ENCODE data around the gene CLOCK. TPM values are rescaled to one million over a fixed set of nuclear protein-coding genes. Genes with fewer than 3 reads are reported as not detected.

Gene CLOCK
- total RNA-seq, 1 donor from 2014 or later: 10.8 TPM

- intact Hi-C loops (cut with micrococcal nuclease): loop anchor here (5.0 to 10.0 kb wide), 2 partner anchors 190 to 422 kb away; partner anchors contain the start of gene NMU
- Mint-ChIP-seq H3K4me1 (peaks cover 10% of the 10 kb centered on the region), H3K9me3 (no peaks in the 10 kb centered on the region), H3K36me3 (ENCODE audit: low read depth) (peaks cover 32% of the 10 kb centered on the region), H3K27ac (no peak overlapping the region), H3K27me3 (no peaks in the 10 kb centered on the region), H3K4me3 (no peak overlapping the region)
- no peak for DNase-seq
Observed at GRCh38 chr4:55444827-55445226, 101.9 kb downstream of the CLOCK start.

DNA sequence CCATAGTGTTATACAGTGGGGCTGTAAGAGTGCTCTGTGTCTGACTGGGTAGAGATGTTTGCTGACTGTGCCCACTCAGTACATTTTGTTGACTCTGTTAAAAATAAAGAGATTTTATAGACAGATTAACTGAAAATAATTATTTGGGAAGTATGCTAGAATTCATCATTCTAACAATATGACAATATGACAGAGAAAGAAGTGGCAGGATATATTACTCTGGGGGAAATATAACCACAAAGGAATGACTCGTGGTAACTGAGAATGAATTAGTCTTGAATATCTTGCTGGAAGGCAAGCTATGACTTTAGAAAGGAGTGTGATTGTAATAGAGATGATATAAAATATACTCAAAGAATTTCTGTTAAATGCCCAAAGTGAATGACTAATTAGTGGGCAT is 104.2 kb downstream of the CLOCK start:
- peaks cover 30% of the 10 kb centered on the region for H3K36me3 Mint-ChIP-seq (ENCODE audit: low read depth)
- H3K27ac Mint-ChIP-seq: no peak overlapping the region
- no peak for DNase-seq
- peaks cover 8% of the 10 kb centered on the region for H3K4me1 Mint-ChIP-seq
- intact Hi-C loops (cut with micrococcal nuclease): loop anchor here (10.0 kb wide), 1 partner anchor 192 kb away; the partner anchor contains the start of gene NMU
- no peaks in the 10 kb centered on the region for H3K27me3 Mint-ChIP-seq
- no peak overlapping the region for H3K4me3 Mint-ChIP-seq
- H3K9me3 Mint-ChIP-seq: no peaks in the 10 kb centered on the region

DNA sequence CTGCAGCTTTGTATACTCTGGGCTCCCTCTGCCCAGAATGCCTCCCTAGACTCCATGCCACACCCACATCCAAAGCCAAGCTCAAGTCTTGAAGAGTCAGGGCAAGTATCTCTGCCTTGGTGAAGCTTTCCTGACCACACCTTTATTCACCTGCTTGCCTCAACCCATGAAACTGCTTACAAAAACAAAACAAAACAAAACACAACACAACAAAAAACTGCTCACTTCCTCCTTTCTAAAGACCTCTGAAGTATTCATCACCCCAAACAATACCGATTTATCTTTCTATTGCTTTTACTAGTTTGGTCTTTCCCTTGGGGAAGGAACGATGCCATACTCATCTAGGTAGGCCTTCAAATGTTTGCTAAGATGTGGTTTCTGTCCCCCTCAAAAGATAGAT is 105.9 kb downstream of the CLOCK start:
- peaks cover 36% of the 10 kb centered on the region for H3K36me3 Mint-ChIP-seq (ENCODE audit: low read depth)
- DNase-seq: no peak
- H3K27me3 Mint-ChIP-seq: no peaks in the 10 kb centered on the region
- H3K9me3 Mint-ChIP-seq: no peaks in the 10 kb centered on the region
- peaks cover 10% of the 10 kb centered on the region for H3K4me1 Mint-ChIP-seq
- intact Hi-C loops (cut with micrococcal nuclease): loop anchor here (10.0 kb wide), 1 partner anchor 194 kb away; the partner anchor contains the start of gene NMU
- no peak overlapping the region for H3K4me3 Mint-ChIP-seq
- H3K27ac Mint-ChIP-seq: no peak overlapping the region

DNA sequence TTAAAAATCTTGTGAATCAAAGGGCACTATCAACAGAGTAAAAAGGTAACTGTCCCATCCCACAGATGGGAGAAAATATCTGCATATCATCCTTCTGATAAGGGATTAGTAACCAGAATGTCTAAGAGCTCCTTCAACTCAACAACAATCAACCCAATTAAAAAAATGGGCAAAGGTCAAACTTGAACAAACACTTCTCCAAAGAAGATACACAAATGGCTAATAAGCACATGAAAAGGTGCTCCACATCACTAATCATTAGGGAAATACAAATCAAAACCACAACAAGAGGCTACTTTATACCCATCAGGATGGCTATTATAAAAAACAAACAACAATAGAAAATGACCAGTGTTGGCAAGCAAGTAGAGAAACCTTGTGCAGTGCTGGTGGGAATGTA is 107.7 kb downstream of the CLOCK start:
- Mint-ChIP-seq H3K27me3 (no peaks in the 10 kb centered on the region), H3K27ac (no peak overlapping the region), H3K9me3 (no peaks in the 10 kb centered on the region), H3K4me1 (peaks cover 24% of the 10 kb centered on the region), H3K36me3 (ENCODE audit: low read depth) (peaks cover 50% of the 10 kb centered on the region), H3K4me3 (no peak overlapping the region)
- DNase-seq: no peak
- intact Hi-C loops (cut with micrococcal nuclease): no loop called here

DNA sequence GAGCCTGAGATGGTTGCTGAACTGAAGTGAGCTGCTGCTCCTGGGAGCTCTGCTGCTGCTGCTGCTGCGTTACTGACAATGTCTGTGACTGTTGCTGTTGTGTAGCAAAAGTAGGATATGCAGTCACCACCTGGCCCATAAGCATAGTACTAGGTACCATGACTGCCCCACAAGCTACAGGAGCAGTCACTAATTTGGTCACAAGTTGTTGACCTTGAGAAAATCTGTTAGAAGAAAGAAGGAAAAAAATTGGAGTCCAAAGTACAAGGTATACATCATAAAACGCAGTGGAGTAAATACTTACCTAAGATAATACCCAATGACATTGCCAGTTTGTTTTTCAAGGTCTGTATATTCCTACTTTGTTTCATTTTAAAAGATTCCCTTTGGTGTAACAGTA is 108.4 kb downstream of the CLOCK start:
- Mint-ChIP-seq H3K4me1 (peaks cover 24% of the 10 kb centered on the region), H3K27me3 (no peaks in the 10 kb centered on the region), H3K36me3 (ENCODE audit: low read depth) (peaks cover 50% of the 10 kb centered on the region), H3K4me3 (no peak overlapping the region), H3K9me3 (no peaks in the 10 kb centered on the region), H3K27ac (no peak overlapping the region)
- intact Hi-C loops (cut with micrococcal nuclease): no loop called here
- no peak for DNase-seq

GRCh38 chr4:55437823-55438222 is 108.9 kb downstream of the CLOCK start:
- no peak overlapping the region for H3K4me3 Mint-ChIP-seq

DNA sequence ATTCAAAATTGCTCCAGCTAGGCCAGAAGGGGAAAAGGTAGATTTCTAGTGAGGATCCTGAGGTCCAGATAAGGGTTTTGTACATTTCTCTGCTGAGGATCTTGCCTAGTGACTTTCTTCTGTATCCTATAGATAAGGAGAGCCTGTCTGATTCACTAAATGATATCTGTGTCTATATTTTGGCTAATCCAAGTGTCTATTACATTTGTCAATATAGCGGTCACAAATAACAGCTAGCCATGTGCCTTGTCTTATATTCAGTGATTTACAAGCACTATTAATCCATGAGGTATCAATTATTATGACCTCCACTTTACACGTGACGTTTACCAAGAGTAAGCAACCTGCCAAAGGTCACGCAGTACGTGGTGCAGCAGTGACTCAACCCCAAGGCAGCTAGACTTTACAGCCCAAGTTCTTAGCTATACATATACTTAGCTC is 109.3 kb downstream of the CLOCK start:
- Mint-ChIP-seq H3K27me3 (no peaks in the 10 kb centered on the region), H3K4me3 (no peak overlapping the region), H3K36me3 (ENCODE audit: low read depth) (peaks cover 54% of the 10 kb centered on the region), H3K4me1 (peaks cover 21% of the 10 kb centered on the region), H3K27ac (no peak overlapping the region), H3K9me3 (no peaks in the 10 kb centered on the region)
- intact Hi-C loops (cut with micrococcal nuclease): no loop called here
- DNase-seq: no peak

More at GRCh38 chr4:55437823-55438222, 108.9 kb downstream of the CLOCK start:
- no peaks in the 10 kb centered on the region for H3K9me3 Mint-ChIP-seq
- no peaks in the 10 kb centered on the region for H3K27me3 Mint-ChIP-seq
- intact Hi-C loops (cut with micrococcal nuclease): no loop called here
- no peak overlapping the region for H3K27ac Mint-ChIP-seq
- peaks cover 24% of the 10 kb centered on the region for H3K4me1 Mint-ChIP-seq
- H3K36me3 Mint-ChIP-seq (ENCODE audit: low read depth): peaks cover 55% of the 10 kb centered on the region
- DNase-seq: no peak

DNA sequence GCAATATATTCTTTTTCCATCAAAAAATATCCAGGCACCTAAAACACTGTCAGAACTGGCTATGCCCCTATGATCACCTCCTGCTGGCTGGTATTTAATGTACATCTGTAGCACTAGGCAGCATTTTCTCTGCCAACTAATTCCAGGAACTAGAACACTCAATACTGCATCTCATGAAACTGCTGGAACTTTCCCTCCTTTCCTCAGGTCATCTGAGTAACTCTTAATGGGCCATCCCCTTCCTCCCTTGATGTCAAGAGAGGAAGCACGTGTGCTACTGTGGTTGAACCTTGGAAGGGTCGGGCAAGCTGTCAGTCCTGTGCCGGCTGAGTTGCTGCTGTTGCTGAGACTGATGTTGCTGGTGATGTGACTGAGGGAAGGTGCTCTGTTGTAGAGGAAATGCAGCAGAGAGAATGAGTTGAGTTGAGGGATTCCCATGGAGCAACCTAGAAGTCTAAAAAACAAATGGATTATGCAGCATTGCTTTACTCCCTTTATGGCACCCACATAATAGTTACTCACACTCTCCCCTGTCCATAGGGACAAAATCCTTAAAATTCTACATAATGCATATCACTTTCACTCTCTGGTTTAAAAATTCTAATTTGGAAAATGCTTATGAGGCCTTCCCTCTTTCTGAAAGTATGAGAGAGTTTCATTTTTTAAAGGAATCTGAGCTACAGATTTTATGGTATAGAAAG is 111.4 kb downstream of the CLOCK start:
- Mint-ChIP-seq H3K9me3 (no peaks in the 10 kb centered on the region), H3K27ac (peak overlapping the region; percentile 77)

GRCh38 chr4:55431710-55432336 is 114.9 kb downstream of the CLOCK start:
- Mint-ChIP-seq H3K4me1 (peaks cover 13% of the 10 kb centered on the region), H3K4me3 (no peak overlapping the region), H3K36me3 (ENCODE audit: low read depth) (peaks cover 48% of the 10 kb centered on the region), H3K27me3 (no peaks in the 10 kb centered on the region), H3K9me3 (no peaks in the 10 kb centered on the region), H3K27ac (no peak overlapping the region)
- DNase-seq: no peak
- intact Hi-C loops (cut with micrococcal nuclease): no loop called here

More for the DNA sequence above, 111.4 kb downstream of the CLOCK start:
- Mint-ChIP-seq H3K36me3 (ENCODE audit: low read depth) (peaks cover 55% of the 10 kb centered on the region), H3K27me3 (no peaks in the 10 kb centered on the region), H3K4me1 (peaks cover 15% of the 10 kb centered on the region), H3K4me3 (no peak overlapping the region)
- intact Hi-C loops (cut with micrococcal nuclease): loop anchor here (2.0 kb wide), 1 partner anchor 38 kb away; no protein-coding TSS in a partner anchor
- peak; percentile 71 for DNase-seq

GRCh38 chr4:55424791-55425190 is 121.9 kb downstream of the CLOCK start:
- no peak for DNase-seq
- no peaks in the 10 kb centered on the region for H3K27me3 Mint-ChIP-seq
- H3K9me3 Mint-ChIP-seq: no peaks in the 10 kb centered on the region
- no peak overlapping the region for H3K27ac Mint-ChIP-seq
- peaks cover 1% of the 10 kb centered on the region for H3K4me1 Mint-ChIP-seq
- H3K4me3 Mint-ChIP-seq: no peak overlapping the region
- intact Hi-C loops (cut with micrococcal nuclease): no loop called here
- peaks cover 65% of the 10 kb centered on the region for H3K36me3 Mint-ChIP-seq (ENCODE audit: low read depth)

GRCh38 chr4:55416176-55416575 is 130.5 kb downstream of the CLOCK start:
- no peak overlapping the region for H3K4me3 Mint-ChIP-seq
- no peaks in the 10 kb centered on the region for H3K27me3 Mint-ChIP-seq
- no peaks in the 10 kb centered on the region for H3K9me3 Mint-ChIP-seq
- intact Hi-C loops (cut with micrococcal nuclease): no loop called here
- no peak overlapping the region for H3K27ac Mint-ChIP-seq
- peaks cover 46% of the 10 kb centered on the region for H3K36me3 Mint-ChIP-seq (ENCODE audit: low read depth)
- DNase-seq: no peak
- peaks cover 3% of the 10 kb centered on the region for H3K4me1 Mint-ChIP-seq

DNA sequence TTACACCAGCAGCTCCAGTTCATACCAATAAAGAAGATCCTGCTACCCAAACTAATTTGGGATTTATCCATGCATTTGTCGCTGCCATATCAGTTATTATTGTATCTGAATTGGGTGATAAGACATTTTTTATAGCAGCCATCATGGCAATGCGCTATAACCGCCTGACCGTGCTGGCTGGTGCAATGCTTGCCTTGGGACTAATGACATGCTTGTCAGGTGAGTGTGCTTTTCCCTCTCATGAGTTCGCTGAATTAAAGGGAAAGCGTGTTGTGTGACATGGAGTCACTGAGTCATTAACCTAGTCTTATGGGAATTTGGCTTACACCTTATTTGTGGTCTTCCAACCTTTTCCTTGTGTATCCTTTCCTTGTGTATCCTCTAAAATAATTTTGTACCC is 135.1 kb downstream of the CLOCK start:
- intact Hi-C loops (cut with micrococcal nuclease): loop anchor here (2.0 kb wide), 1 partner anchor 13 kb away; no protein-coding TSS in a partner anchor
- Mint-ChIP-seq H3K4me1 (peaks cover 18% of the 10 kb centered on the region), H3K9me3 (no peaks in the 10 kb centered on the region), H3K27ac (no peak overlapping the region), H3K36me3 (ENCODE audit: low read depth) (peaks cover 28% of the 10 kb centered on the region), H3K27me3 (no peaks in the 10 kb centered on the region), H3K4me3 (no peak overlapping the region)
- DNase-seq: no peak

DNA sequence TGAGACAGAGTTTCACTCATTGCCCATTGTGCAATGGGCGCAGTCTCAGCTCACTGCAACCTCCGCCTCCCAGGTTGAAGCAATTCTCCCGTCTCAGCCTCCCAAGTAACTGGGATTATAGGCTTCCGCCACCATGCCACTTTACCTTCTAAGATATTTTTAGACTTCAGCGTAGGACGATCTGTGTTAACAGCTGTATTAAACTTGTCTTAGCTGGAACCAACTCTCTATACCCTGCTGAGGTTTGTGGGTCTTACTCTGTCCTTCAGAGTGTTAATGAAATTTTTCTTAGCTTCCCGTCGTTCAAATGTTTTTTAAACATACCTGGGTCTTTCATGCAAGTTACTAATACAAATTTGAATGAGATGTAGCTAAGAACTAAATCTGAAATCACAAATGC is 136.3 kb downstream of the CLOCK start:
- Mint-ChIP-seq H3K4me1 (peaks cover 26% of the 10 kb centered on the region), H3K27ac (no peak overlapping the region), H3K9me3 (no peaks in the 10 kb centered on the region), H3K4me3 (no peak overlapping the region), H3K27me3 (no peaks in the 10 kb centered on the region), H3K36me3 (ENCODE audit: low read depth) (peaks cover 36% of the 10 kb centered on the region)
- intact Hi-C loops (cut with micrococcal nuclease): no loop called here
- DNase-seq: no peak

- Mint-ChIP-seq H3K4me3 (no peak overlapping the region), H3K36me3 (ENCODE audit: low read depth) (peaks cover 34% of the 10 kb centered on the region), H3K9me3 (no peaks in the 10 kb centered on the region), H3K27me3 (no peaks in the 10 kb centered on the region), H3K27ac (no peak overlapping the region), H3K4me1 (peaks cover 30% of the 10 kb centered on the region)
- intact Hi-C loops (cut with micrococcal nuclease): no loop called here
- DNase-seq: no peak
Observed at GRCh38 chr4:55409468-55410171, 137.1 kb downstream of the CLOCK start.

Data from activated CD4-positive, alpha-beta T cell treated with anti-CD3 and anti-CD28 coated beads, Interleukin-2, amount 10 ng/mL, durations not matched to agents 24 days and 14 days (primary cell).